D721Med (cell line): ENCODE results near the gene CDK5R1.

Experiments
- DNase-seq: peaks from one replicate; pipeline ENCODE4 v3.0.0; 2011; ENCODE audit warnings: low spot score; ENCODE audit not compliant: insufficient read length
- FAIRE-seq: peaks from 2 replicates; lab custom pipeline; 2011; peaks lifted over from hg19 to GRCh38; lab: Jason Lieb, UNC
- CTCF ChIP-seq: IDR thresholded peaks from 2 replicates; pipeline ENCODE4 v1.5.1; 2012; ENCODE audit warnings: mild to moderate bottlenecking, control low read depth; ENCODE audit not compliant: insufficient read depth; ENCODE audit errors: missing control alignments

The CDK5R1 gene

GRCh38 chr17:32492264-32492589 lies 5.4 kb downstream of the CDK5R1 start:
- FAIRE-seq = no peak
- DNase-seq = no peak
- TF ChIP-seq CTCF = no peak

GRCh38 chr17:32492648-32493289 lies 6.0 kb downstream of the CDK5R1 start:
- TF ChIP-seq CTCF = no peak
- FAIRE-seq (no peak), DNase-seq (no peak)

- DNase-seq (no peak), FAIRE-seq (no peak)
- no peak for TF ChIP-seq CTCF
Measured at GRCh38 chr17:32493571-32493970, 6.8 kb downstream of the CDK5R1 start.

- DNase-seq (no peak), FAIRE-seq (no peak)
- no peak for TF ChIP-seq CTCF
Measured at GRCh38 chr17:32493976-32494513, 7.3 kb downstream of the CDK5R1 start.

- DNase-seq (no peak), FAIRE-seq (no peak)
- TF ChIP-seq CTCF = no peak
Measured at GRCh38 chr17:32494621-32495358, 8.0 kb downstream of the CDK5R1 start.

- DNase-seq (no peak), FAIRE-seq (no peak)
Measured at GRCh38 chr17:32495359-32496231, 8.8 kb downstream of the CDK5R1 start.

More at GRCh38 chr17:32495359-32496231, 8.8 kb downstream of the CDK5R1 start:
- TF ChIP-seq CTCF = no peak
